HepG2 (cell line): Measurements from ENCODE around the gene FAM174C. TPM values are rescaled to one million over a fixed set of nuclear protein-coding genes. Genes with fewer than 3 reads are reported as not detected.

Experiments used
- ETS1 ChIP-seq: sonication (generic); formaldehyde crosslinking; IDR thresholded peaks from 2 replicates; pipeline ENCODE4 v1.4.0; 2020; ENCODE audit warnings: missing genetic modification reagents
- KLF11 ChIP-seq: IDR thresholded peaks from 2 replicates; pipeline ENCODE4 v1.6.1; 2016; ENCODE audit warnings: missing compliant biosample characterization
- KMT2B ChIP-seq: IDR thresholded peaks from 2 replicates; pipeline ENCODE4 v1.6.1; 2016; ENCODE audit warnings: missing genetic modification reagents, missing compliant biosample characterization
- NFATC3 ChIP-seq: sonication (generic); formaldehyde crosslinking; IDR thresholded peaks from 2 replicates; pipeline ENCODE4 v1.5.1; 2020; ENCODE audit warnings: mild to moderate bottlenecking, missing genetic modification reagents
- ZBTB40 ChIP-seq, 2 experiments: fragments of 450-650 bp in 1 of 2; sonication (generic) in 1 of 2; formaldehyde crosslinking in 1 of 2; IDR thresholded peaks; 2 replicates each; pipeline versions ENCODE4 v1.6.1 to v1.8.0; 2016 to 2022; ENCODE audit warnings: antibody characterized with exemption in 1 of 2, mild to moderate bottlenecking in 1 of 2, missing genetic modification reagents in 1 of 2
- ZNF296 ChIP-seq: sonication (generic); formaldehyde crosslinking; conservative IDR thresholded peaks from 2 replicates; pipeline ENCODE4 v1.5.0; 2020; ENCODE audit warnings: mild to moderate bottlenecking, missing genetic modification reagents
- ZNF691 ChIP-seq: sonication (generic); formaldehyde crosslinking; IDR thresholded peaks from 2 replicates; pipeline ENCODE4 v1.4.0; 2020; ENCODE audit warnings: missing genetic modification reagents, low read depth, mild to moderate bottlenecking, borderline replicate concordance
- polyA plus RNA-seq, 8 experiments: library from polyadenylated mRNA; depleted of rRNA in 3 of 8; stranded (reverse) in 7 of 8; unstranded in 1 of 8; fragments of >200 nt; fragmentation: Illumina TruSeq in 4 of 8; extraction: Trizol in 4 of 8; gene quantifications; 2 replicates each; pipeline versions ENCODE4 v1.2.1 to v1.2.3, GENCODE V29; 2011 to 2016; ENCODE audit warnings: low read depth in 4 of 8, missing spikeins in 1 of 8, mixed read lengths in 1 of 8; ENCODE audit not compliant: insufficient read depth in 1 of 8
- total RNA-seq, 5 experiments: library from RNA; depleted of rRNA; stranded (reverse); fragments of >200 nt; fragmentation: Illumina TruSeq; extraction: Trizol; gene quantifications; 2 replicates each; pipeline ENCODE4 v1.2.3, GENCODE V29; 2016; ENCODE audit warnings: low read depth in 1 of 5

FAM174C gene
- total and polyA plus RNA-seq, 2 of the 13 experiments (the other 11 are each of a cell fraction or from before 2014, with no cell fraction given), result 19.5 to 31.3 TPM

- TF ChIP-seq ZNF296 (CRISPR knock-in tag), result peak; percentile 10; the same call in 1 of the 2 replicates
- no peak for TF ChIP-seq KLF11 (CRISPR knock-in tag)
- no peak for TF ChIP-seq ETS1 (CRISPR knock-in tag)
- TF ChIP-seq ZBTB40 (IDR thresholded peaks at IDR 0.05), result no peak
- no peak for TF ChIP-seq ZBTB40 (CRISPR knock-in tag; IDR thresholded peaks at IDR 0.05)
- no peak for TF ChIP-seq ZNF691 (CRISPR knock-in tag)
- no peak for TF ChIP-seq NFATC3 (CRISPR knock-in tag)
- TF ChIP-seq KMT2B (CRISPR knock-in tag), result no peak
- TF ChIP-seq, all 625 proteins: peak for 15
Observed at GRCh38 chr19:1265615-1266128, 9.7 kb upstream of the FAM174C start (continued).
